Measurements from ENCODE around the gene KCND2. TPM values are rescaled to one million over a fixed set of nuclear protein-coding genes. Genes with fewer than 3 reads are reported as not detected.
A peak's percentile ranks its signal among the peaks of the same experiment; 100 is the strongest.

The KCND2 gene
- total RNA-seq, 4 donors from 2014 or later = 0.89 to 2.1 (median 1.4) TPM

DNA sequence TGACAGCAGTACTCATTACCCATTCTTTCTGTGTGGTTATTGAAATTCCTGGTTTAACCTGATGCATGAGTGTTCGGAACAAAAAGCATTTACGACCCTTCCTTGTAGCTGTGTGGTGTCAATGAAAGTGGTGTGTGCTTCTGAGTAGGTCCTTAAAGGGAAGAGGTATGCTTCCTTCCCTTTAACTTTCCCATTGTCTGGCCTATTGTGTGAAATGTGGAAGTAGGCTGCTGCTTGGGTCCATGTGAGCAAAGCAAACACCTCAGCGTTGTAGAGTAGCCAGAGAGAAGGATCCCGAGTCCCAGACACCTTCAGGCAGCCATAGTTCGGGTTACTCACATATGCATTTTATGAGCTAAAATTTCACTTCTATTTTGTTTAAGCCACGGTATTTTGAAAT is 510.3 kb downstream of the KCND2 start:
- no peak overlapping the region for H3K27ac ChIP-seq
- H3K9me3 ChIP-seq = no peaks in the 10 kb centered on the region
- H3K36me3 ChIP-seq = no peaks in the 10 kb centered on the region
- no peak overlapping the region for H3K4me3 ChIP-seq (replicated peaks in 1 of 3)
- WGBS, 2 donors = 78 to 90% methylated on average over 6 of the region's 6 CpGs
- H3K27me3 ChIP-seq = no peaks in the 10 kb centered on the region
- intact Hi-C loops (cut with DNase I) = no loop called here
- no peak for TF ChIP-seq POLR2A (IDR thresholded peaks at IDR 0.05)
- TF ChIP-seq, protein P1, sequence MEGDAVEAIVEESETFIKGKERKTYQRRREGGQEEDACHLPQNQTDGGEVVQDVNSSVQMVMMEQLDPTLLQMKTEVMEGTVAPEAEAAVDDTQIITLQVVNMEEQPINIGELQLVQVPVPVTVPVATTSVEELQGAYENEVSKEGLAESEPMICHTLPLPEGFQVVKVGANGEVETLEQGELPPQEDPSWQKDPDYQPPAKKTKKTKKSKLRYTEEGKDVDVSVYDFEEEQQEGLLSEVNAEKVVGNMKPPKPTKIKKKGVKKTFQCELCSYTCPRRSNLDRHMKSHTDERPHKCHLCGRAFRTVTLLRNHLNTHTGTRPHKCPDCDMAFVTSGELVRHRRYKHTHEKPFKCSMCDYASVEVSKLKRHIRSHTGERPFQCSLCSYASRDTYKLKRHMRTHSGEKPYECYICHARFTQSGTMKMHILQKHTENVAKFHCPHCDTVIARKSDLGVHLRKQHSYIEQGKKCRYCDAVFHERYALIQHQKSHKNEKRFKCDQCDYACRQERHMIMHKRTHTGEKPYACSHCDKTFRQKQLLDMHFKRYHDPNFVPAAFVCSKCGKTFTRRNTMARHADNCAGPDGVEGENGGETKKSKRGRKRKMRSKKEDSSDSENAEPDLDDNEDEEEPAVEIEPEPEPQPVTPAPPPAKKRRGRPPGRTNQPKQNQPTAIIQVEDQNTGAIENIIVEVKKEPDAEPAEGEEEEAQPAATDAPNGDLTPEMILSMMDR (IDR thresholded peaks at IDR 0.05) = no peak
- no peaks in the 10 kb centered on the region for H3K4me1 ChIP-seq
- no peak for DNase-seq

DNA sequence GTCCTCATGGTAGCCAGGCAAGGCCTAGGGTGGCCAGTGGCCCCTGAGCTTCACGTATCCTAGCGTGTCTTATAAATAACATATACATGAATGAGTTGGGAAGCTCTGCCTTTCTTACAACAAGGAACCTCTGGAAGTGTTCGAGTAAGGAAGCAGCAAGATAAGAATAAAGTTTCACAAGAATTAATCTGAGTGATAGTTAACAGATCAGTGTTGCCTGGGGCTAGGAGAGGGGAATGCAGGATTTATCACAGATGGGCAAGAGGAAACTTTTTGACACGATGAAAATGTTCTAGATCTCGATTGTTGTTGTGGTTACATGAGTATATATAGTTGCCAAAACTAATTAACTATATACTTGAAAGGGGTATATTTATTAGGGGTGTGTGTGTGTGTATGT is 510.7 kb downstream of the KCND2 start:
- Histone ChIP-seq H3K36me3 (no peaks in the 10 kb centered on the region), H3K27me3 (no peaks in the 10 kb centered on the region), H3K9me3 (no peaks in the 10 kb centered on the region), H3K27ac (no peak overlapping the region), H3K4me3 (replicated peaks in 1 of 3) (no peak overlapping the region), H3K4me1 (no peaks in the 10 kb centered on the region)
- intact Hi-C loops (cut with DNase I) = no loop called here
- TF ChIP-seq POLR2A (IDR thresholded peaks at IDR 0.05) = no peak
- TF ChIP-seq, protein P1 (IDR thresholded peaks at IDR 0.05) = no peak
- no peak for DNase-seq
- 81 to 85% methylated on average over 5 of the region's 5 CpGs for WGBS, 2 donors

DNA sequence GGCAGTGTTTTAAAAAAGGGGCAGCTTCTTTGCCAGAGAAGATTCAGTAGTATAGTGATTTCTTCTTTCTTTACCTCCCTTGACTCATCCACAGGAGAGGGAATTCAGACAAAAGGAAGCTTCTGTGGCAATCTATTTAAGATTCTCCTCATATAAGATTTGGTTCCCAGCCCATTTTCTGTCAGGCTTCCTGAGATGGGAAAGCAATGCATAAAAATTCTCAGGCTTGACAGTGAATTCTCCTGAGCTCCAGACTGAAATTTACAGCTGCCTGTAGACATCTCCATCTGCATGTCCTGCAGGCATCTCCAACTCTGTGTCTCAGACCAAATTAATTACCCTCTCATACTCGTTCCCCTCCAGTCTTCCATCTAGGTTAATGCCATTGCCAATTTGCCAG is 512.1 kb downstream of the KCND2 start:
- Histone ChIP-seq H3K4me1 (no peaks in the 10 kb centered on the region), H3K9me3 (no peaks in the 10 kb centered on the region), H3K4me3 (replicated peaks in 1 of 3) (no peak overlapping the region), H3K27me3 (no peaks in the 10 kb centered on the region), H3K36me3 (no peaks in the 10 kb centered on the region), H3K27ac (no peak overlapping the region)
- intact Hi-C loops (cut with DNase I) = no loop called here
- TF ChIP-seq, protein P1 (IDR thresholded peaks at IDR 0.05) = no peak
- no peak for TF ChIP-seq POLR2A (IDR thresholded peaks at IDR 0.05)
- DNase-seq = no peak
- WGBS, 2 donors = 54 to 77% methylated on average over 1 of the region's 1 CpG

DNA sequence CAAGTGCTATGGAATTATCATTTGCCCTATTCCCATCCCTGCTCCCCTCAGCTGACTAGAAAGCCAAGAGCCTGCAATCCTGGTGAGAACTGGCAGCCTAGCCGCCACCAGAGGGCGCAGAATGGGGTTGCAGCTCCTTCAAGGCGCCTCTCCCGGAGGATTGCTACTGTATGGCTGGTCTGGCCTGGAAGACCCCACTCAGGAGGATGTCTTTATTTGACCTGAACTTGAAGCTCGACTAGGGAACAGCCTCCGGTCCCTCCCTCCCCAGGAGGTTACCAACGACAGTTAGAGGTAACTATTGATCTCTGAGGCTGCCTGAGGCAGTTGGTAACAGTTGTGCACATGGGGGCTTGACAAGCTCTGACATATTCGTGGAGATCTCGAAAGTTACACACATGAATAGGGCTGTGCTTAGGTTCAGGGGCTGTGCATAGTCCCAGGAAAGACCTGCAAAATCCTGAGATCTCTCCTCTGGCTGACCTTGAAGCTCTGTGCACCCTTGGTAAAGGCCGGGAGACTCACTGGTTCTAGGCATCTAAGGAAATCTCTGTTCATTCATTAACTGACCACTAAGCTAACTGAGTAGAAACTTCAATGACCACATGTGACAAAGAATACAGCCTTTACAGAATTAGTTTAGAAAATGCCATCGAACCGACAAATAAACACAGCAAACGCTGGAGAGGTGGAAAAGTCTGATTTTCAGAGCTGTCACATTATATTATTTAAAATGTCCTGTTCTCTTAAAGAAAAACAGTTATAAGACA is 519.3 kb downstream of the KCND2 start:
- H3K9me3 ChIP-seq = no peaks in the 10 kb centered on the region
- H3K4me3 ChIP-seq (replicated peaks in 1 of 3) = no peak overlapping the region
- no peak for TF ChIP-seq POLR2A (IDR thresholded peaks at IDR 0.05)
- TF ChIP-seq, protein P1 (IDR thresholded peaks at IDR 0.05) = peak; percentile 34 to 73 (median 60)
- intact Hi-C loops (cut with DNase I) = no loop called here
- 57 to 68% methylated on average over 10 to 12 of the region's 13 CpGs for WGBS, 2 donors
- H3K27ac ChIP-seq = peak overlapping the region; percentile 4 to 63 (median 33)
- no peaks in the 10 kb centered on the region for H3K27me3 ChIP-seq
- peak; percentile 65 to 72 for DNase-seq
- no peaks in the 10 kb centered on the region for H3K36me3 ChIP-seq
- peaks cover 39 to 46% of the 10 kb centered on the region in 2 donors for H3K4me1 ChIP-seq

DNA sequence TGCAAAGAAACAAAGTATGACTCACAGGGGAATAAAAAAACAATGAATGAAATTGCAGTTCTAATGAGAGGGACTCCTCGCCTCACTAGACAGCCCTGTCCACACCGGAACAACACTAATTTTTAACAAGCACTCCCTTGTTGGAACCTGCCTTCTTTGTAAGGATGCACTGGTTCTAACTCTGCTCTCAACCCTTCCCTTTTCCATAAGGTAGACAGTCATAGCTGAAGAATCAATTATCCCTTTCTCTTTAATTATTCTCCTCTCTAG is 519.8 kb downstream of the KCND2 start:
- intact Hi-C loops (cut with DNase I) = no loop called here
- DNase-seq = peak; percentile 17 to 24
- H3K27me3 ChIP-seq = no peaks in the 10 kb centered on the region
- peak overlapping the region; percentile 25 to 63 (median 37) for H3K27ac ChIP-seq
- H3K9me3 ChIP-seq = no peaks in the 10 kb centered on the region
- H3K4me3 ChIP-seq (replicated peaks in 1 of 3) = no peak overlapping the region
- TF ChIP-seq POLR2A (IDR thresholded peaks at IDR 0.05) = no peak
- TF ChIP-seq, protein P1 (IDR thresholded peaks at IDR 0.05) = no peak
- WGBS, 2 donors = 60 to 71% methylated on average over 2 of the region's 2 CpGs
- H3K36me3 ChIP-seq = no peaks in the 10 kb centered on the region
- H3K4me1 ChIP-seq = peaks cover 39 to 46% of the 10 kb centered on the region in 2 donors

Data from thyroid gland (tissue), 4 donors.